GM18505 (cell line): ENCODE results near the gene NINJ2.

Experiments
- ATAC-seq: cut with Tn5 transposase; IDR thresholded peaks from one replicate; pipeline ENCODE4 v1.9.1; 2021; ENCODE audit not compliant: unreplicated experiment
- POLR2A ChIP-seq: IDR thresholded peaks from 4 replicates; pipeline ENCODE4 v1.6.1; 2011; ENCODE audit warnings: borderline replicate concordance; ENCODE audit not compliant: insufficient read depth, insufficient read length; ENCODE audit errors: extremely low read depth

The NINJ2 gene

GRCh38 chr12:563787-564298 is 99.4 kb downstream of the NINJ2 start:
- ATAC-seq: no peak
- TF ChIP-seq POLR2A: no peak

GRCh38 chr12:563250-563781 is 99.9 kb downstream of the NINJ2 start:
- ATAC-seq: no peak
- TF ChIP-seq POLR2A: no peak

- no peak for ATAC-seq
- no peak for TF ChIP-seq POLR2A
Measured at GRCh38 chr12:562634-563033, 100.6 kb downstream of the NINJ2 start.

- TF ChIP-seq POLR2A: no peak
- ATAC-seq: no peak
Measured at GRCh38 chr12:561908-562593, 101.2 kb downstream of the NINJ2 start.

- no peak for TF ChIP-seq POLR2A
- ATAC-seq: no peak
Measured at GRCh38 chr12:561391-561705, 101.9 kb downstream of the NINJ2 start.

- TF ChIP-seq POLR2A: no peak
- ATAC-seq: no peak
Measured at GRCh38 chr12:560691-561390, 102.4 kb downstream of the NINJ2 start.

- TF ChIP-seq POLR2A: no peak
- no peak for ATAC-seq
Measured at GRCh38 chr12:559906-560455, 103.3 kb downstream of the NINJ2 start.

- no peak for ATAC-seq
- no peak for TF ChIP-seq POLR2A
Measured at GRCh38 chr12:559208-559905, 103.9 kb downstream of the NINJ2 start.

- no peak for TF ChIP-seq POLR2A
- ATAC-seq: no peak
Measured at GRCh38 chr12:558580-558979, 104.7 kb downstream of the NINJ2 start.

- ATAC-seq: no peak
- no peak for TF ChIP-seq POLR2A
Measured at GRCh38 chr12:556498-556897, 106.7 kb downstream of the NINJ2 start.

- ATAC-seq: no peak
- TF ChIP-seq POLR2A: no peak
Measured at GRCh38 chr12:554001-554285, 109.3 kb downstream of the NINJ2 start.

- no peak for ATAC-seq
- TF ChIP-seq POLR2A: peak; percentile 34
Measured at GRCh38 chr12:553216-554000, 109.8 kb downstream of the NINJ2 start.

GRCh38 chr12:552466-552865 is 110.8 kb downstream of the NINJ2 start:
- no peak for ATAC-seq
- no peak for TF ChIP-seq POLR2A

GRCh38 chr12:550473-551260 is 112.6 kb downstream of the NINJ2 start:
- no peak for ATAC-seq
- TF ChIP-seq POLR2A: no peak
